HepG2 (cell line): Measurements from ENCODE around the gene TBC1D12. TPM values are rescaled to one million over a fixed set of nuclear protein-coding genes. Genes with fewer than 3 reads are reported as not detected.

Source experiments
- KDM2A ChIP-seq: sonication (generic); formaldehyde crosslinking; IDR thresholded peaks from 2 replicates; pipeline ENCODE4 v1.4.0; 2020; ENCODE audit warnings: low read depth, missing genetic modification reagents, borderline replicate concordance
- PRMT3 ChIP-seq: sonication (generic); formaldehyde crosslinking; IDR thresholded peaks from 2 replicates; pipeline ENCODE4 v1.8.1; 2022; ENCODE audit warnings: low read depth, mild to moderate bottlenecking, moderate library complexity, missing genetic modification reagents, borderline replicate concordance
- XBP1 ChIP-seq: sonication (generic); formaldehyde crosslinking; IDR thresholded peaks from 2 replicates; pipeline ENCODE4 v1.5.0; 2020; ENCODE audit warnings: missing genetic modification reagents
- ZNF260 ChIP-seq: sonication (generic); formaldehyde crosslinking; IDR thresholded peaks from 2 replicates; pipeline ENCODE4 v1.4.0; 2020; ENCODE audit warnings: missing genetic modification reagents, low read depth, mild to moderate bottlenecking, borderline replicate concordance
- ZNF354B ChIP-seq: sonication (generic); formaldehyde crosslinking; IDR thresholded peaks from 2 replicates; pipeline ENCODE4 v1.8.0; 2022; ENCODE audit warnings: mild to moderate bottlenecking, missing genetic modification reagents
- ZNF773 ChIP-seq: sonication (generic); formaldehyde crosslinking; IDR thresholded peaks from 2 replicates; pipeline ENCODE4 v1.4.0; 2020; ENCODE audit warnings: missing genetic modification reagents, borderline replicate concordance
- polyA plus RNA-seq, 8 experiments: library from polyadenylated mRNA; depleted of rRNA in 3 of 8; stranded (reverse) in 7 of 8; unstranded in 1 of 8; fragments of >200 nt; fragmentation: Illumina TruSeq in 4 of 8; extraction: Trizol in 4 of 8; gene quantifications; 2 replicates each; pipeline versions ENCODE4 v1.2.1 to v1.2.3, GENCODE V29; 2011 to 2016; ENCODE audit warnings: low read depth in 4 of 8, missing spikeins in 1 of 8, mixed read lengths in 1 of 8; ENCODE audit not compliant: insufficient read depth in 1 of 8
- total RNA-seq, 5 experiments: library from RNA; depleted of rRNA; stranded (reverse); fragments of >200 nt; fragmentation: Illumina TruSeq; extraction: Trizol; gene quantifications; 2 replicates each; pipeline ENCODE4 v1.2.3, GENCODE V29; 2016; ENCODE audit warnings: low read depth in 1 of 5
- TF ChIP-seq, protein P1 (sequence below), 2 experiments: fragments of 450-650 bp in 1 of 2; sonication (generic) in 1 of 2; formaldehyde crosslinking in 1 of 2; IDR thresholded peaks; 2 replicates each; pipeline versions ENCODE4 v1.6.1 to v1.8.0; 2016 to 2022; ENCODE audit warnings: antibody characterized with exemption in 1 of 2, mild to moderate bottlenecking in 1 of 2, missing genetic modification reagents in 1 of 2
- TF ChIP-seq, protein P2 (sequence below): sonication (generic); formaldehyde crosslinking; conservative IDR thresholded peaks from 2 replicates; pipeline ENCODE4 v1.8.0; 2022; ENCODE audit warnings: low read depth, missing genetic modification reagents
- TF ChIP-seq, protein P3 (sequence below): IDR thresholded peaks from 2 replicates; pipeline ENCODE4 v1.6.1; 2016; ENCODE audit warnings: missing biosample characterization, missing genetic modification reagents, low read depth
- TF ChIP-seq, protein P4 (sequence below): sonication (generic); formaldehyde crosslinking; IDR thresholded peaks from 2 replicates; pipeline ENCODE4 v1.4.0; 2020; ENCODE audit warnings: missing genetic modification reagents; ENCODE audit errors: not compliant biosample characterization

The TBC1D12 gene
- total and polyA plus RNA-seq, 2 of the 13 experiments (the other 11 are each of a cell fraction or from before 2014, with no cell fraction given) = 5.7 to 6.2 TPM

DNA sequence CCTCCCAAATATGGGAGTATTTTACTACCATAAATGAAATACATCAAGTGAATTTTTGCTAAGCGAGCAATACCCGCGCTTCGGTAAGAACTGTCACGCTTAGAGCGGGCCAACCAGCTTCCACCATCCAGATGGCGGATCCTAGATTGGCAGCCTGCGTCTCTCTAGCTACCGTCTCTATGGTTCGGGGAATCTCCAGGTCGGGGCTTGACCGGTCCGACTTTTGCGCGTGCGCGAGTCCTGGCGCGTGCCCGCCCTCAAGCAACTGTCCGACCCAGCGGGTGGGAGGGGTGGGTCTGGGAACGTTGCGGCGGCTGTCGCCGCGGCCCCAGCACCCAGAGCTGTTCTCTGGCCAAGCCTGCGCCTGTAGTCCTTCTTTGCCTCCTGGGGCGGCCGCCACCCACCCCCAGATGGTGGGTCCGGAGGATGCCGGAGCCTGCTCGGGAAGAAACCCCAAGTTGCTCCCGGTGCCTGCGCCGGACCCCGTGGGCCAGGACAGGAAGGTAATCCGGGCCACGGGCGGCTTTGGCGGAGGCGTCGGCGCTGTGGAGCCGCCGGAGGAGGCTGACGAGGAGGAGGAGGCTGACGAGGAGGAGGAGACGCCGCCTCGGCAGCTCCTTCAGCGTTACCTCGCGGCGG, at the start of gene TBC1D12 (continued):
- TF ChIP-seq, protein P1, sequence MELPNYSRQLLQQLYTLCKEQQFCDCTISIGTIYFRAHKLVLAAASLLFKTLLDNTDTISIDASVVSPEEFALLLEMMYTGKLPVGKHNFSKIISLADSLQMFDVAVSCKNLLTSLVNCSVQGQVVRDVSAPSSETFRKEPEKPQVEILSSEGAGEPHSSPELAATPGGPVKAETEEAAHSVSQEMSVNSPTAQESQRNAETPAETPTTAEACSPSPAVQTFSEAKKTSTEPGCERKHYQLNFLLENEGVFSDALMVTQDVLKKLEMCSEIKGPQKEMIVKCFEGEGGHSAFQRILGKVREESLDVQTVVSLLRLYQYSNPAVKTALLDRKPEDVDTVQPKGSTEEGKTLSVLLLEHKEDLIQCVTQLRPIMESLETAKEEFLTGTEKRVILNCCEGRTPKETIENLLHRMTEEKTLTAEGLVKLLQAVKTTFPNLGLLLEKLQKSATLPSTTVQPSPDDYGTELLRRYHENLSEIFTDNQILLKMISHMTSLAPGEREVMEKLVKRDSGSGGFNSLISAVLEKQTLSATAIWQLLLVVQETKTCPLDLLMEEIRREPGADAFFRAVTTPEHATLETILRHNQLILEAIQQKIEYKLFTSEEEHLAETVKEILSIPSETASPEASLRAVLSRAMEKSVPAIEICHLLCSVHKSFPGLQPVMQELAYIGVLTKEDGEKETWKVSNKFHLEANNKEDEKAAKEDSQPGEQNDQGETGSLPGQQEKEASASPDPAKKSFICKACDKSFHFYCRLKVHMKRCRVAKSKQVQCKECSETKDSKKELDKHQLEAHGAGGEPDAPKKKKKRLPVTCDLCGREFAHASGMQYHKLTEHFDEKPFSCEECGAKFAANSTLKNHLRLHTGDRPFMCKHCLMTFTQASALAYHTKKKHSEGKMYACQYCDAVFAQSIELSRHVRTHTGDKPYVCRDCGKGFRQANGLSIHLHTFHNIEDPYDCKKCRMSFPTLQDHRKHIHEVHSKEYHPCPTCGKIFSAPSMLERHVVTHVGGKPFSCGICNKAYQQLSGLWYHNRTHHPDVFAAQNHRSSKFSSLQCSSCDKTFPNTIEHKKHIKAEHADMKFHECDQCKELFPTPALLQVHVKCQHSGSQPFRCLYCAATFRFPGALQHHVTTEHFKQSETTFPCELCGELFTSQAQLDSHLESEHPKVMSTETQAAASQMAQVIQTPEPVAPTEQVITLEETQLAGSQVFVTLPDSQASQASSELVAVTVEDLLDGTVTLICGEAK (IDR thresholded peaks at IDR 0.05) = no peak
- TF ChIP-seq, protein P1 (CRISPR knock-in tag; IDR thresholded peaks at IDR 0.05) = peak; percentile 46
- TF ChIP-seq KDM2A (CRISPR knock-in tag) (peak; percentile 86), ZNF773 (no peak; the same call in 1 of the 2 replicates), PRMT3 (CRISPR knock-in tag) (no peak), XBP1 (CRISPR knock-in tag) (no peak), ZNF354B (CRISPR knock-in tag) (no peak), ZNF260 (CRISPR knock-in tag) (no peak)
- TF ChIP-seq, protein P2, sequence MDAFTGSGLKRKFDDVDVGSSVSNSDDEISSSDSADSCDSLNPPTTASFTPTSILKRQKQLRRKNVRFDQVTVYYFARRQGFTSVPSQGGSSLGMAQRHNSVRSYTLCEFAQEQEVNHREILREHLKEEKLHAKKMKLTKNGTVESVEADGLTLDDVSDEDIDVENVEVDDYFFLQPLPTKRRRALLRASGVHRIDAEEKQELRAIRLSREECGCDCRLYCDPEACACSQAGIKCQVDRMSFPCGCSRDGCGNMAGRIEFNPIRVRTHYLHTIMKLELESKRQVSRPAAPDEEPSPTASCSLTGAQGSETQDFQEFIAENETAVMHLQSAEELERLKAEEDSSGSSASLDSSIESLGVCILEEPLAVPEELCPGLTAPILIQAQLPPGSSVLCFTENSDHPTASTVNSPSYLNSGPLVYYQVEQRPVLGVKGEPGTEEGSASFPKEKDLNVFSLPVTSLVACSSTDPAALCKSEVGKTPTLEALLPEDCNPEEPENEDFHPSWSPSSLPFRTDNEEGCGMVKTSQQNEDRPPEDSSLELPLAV (CRISPR knock-in tag) = no peak
- TF ChIP-seq, protein P3, sequence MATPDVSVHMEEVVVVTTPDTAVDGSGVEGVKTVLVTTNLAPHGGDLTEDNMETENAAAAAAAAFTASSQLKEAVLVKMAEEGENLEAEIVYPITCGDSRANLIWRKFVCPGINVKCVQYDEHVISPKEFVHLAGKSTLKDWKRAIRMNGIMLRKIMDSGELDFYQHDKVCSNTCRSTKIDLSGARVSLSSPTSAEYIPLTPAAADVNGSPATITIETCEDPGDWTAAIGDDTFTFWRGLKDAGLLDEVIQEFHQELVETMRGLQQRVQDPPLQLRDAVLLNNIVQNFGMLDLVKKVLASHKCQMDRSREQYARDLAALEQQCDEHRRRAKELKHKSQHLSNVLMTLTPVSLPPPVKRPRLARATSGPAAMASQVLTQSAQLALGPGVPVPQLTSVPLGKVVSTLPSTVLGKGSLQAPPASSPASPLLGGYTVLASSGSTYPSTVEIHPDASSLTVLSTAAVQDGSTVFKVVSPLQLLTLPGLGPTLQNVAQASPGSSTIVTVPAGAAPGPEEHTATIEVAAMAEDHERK (CRISPR knock-in tag) = no peak
- TF ChIP-seq, protein P4, sequence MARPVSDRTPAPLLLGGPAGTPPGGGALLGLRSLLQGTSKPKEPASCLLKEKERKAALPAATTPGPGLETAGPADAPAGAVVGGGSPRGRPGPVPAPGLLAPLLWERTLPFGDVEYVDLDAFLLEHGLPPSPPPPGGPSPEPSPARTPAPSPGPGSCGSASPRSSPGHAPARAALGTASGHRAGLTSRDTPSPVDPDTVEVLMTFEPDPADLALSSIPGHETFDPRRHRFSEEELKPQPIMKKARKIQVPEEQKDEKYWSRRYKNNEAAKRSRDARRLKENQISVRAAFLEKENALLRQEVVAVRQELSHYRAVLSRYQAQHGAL (CRISPR knock-in tag) = peak; percentile 51
